Thymus (tissue), 11 donors: ENCODE data around the gene MAP3K5. TPM values are rescaled to one million over a fixed set of nuclear protein-coding genes. Genes with fewer than 3 reads are reported as not detected.

Experiments used
- DNase-seq, 9 donors: peaks; one replicate each; pipeline ENCODE4 v3.0.0-alpha.2; 2013; ENCODE audit warnings: low spot score in 9 of 9, low read depth in 6 of 9, missing footprints in 1 of 9
- H3K27ac ChIP-seq, 2 donors: one replicate each; pipeline ENCODE4 v1.5.1; 2013; ENCODE audit warnings: control low read depth in 1 of 2, low read depth in 1 of 2, low read length in 1 of 2, mild to moderate bottlenecking in 1 of 2, moderate library complexity in 1 of 2
- H3K27me3 ChIP-seq, 2 donors: one replicate each; pipeline ENCODE4 v1.5.1; 2013; ENCODE audit warnings: low read length in 1 of 2; ENCODE audit not compliant: control insufficient read depth in 2 of 2, insufficient read depth in 1 of 2
- H3K36me3 ChIP-seq, 2 donors: one replicate each; pipeline ENCODE4 v1.5.1; 2013; ENCODE audit warnings: low read length in 1 of 2, mild to moderate bottlenecking in 1 of 2, moderate library complexity in 1 of 2; ENCODE audit not compliant: control insufficient read depth in 2 of 2, insufficient read depth in 2 of 2
- H3K4me1 ChIP-seq, 2 donors: one replicate each; pipeline ENCODE4 v1.5.1; 2013; ENCODE audit warnings: low read length in 2 of 2; ENCODE audit not compliant: control insufficient read depth in 2 of 2, insufficient read depth in 2 of 2
- H3K4me3 ChIP-seq, 2 donors: one replicate each; pipeline ENCODE4 v1.5.1; 2013; ENCODE audit warnings: low read length in 2 of 2, control low read depth in 1 of 2, mild to moderate bottlenecking in 1 of 2
- H3K9me3 ChIP-seq, 2 donors: one replicate each; pipeline ENCODE4 v1.5.1; 2013; ENCODE audit warnings: low read length in 1 of 2, mild to moderate bottlenecking in 1 of 2; ENCODE audit not compliant: control insufficient read depth in 2 of 2, insufficient read depth in 1 of 2
- WGBS: extraction: QIAGEN DNeasy Blood & Tissue Kit; methylation state at CpG from one replicate; pipeline ENCODE4 v1.1.7; 2013; 5-methylcytosine and 5-hydroxymethylcytosine counted together
- polyA plus RNA-seq: library from polyadenylated mRNA; stranded (reverse); fragments of 200-250 nt; gene quantifications from one replicate; pipeline ENCODE4 v1.2.3, GENCODE V29; 2013
- total RNA-seq: library from RNA; stranded (reverse); fragments of 120-200 nt; gene quantifications from one replicate; pipeline ENCODE4 v1.2.4, GENCODE V29; 2013
- donor health status: healthy.

MAP3K5 gene
- total and polyA plus RNA-seq, 2 donors, result 7.3 to 23.0 TPM

DNA sequence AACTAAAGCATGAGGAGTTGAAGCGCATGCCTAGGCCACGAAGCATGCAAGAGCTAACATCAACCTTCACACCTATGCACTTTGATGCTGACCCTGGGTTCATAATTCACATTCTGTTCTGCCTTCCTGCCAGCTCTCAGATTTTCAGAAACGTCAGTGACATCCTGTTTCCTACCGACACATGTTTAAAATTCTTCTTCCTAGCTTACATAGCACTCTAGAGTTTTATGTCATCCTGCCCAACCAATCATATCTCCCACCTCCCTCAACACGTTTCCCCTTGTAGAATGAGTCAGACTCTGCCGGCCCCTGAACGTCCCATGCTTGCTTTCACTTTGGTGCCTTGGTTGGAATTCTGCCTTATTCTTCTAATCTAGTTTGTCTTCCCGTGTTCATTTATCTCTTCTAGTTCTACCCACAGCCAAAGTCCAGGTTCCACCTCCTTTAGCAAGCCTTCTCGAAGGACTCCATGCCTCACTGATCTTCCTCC, 144.9 kb downstream of the MAP3K5 start:
- no peak overlapping the region for H3K27ac ChIP-seq
- no peaks in the 10 kb centered on the region for H3K36me3 ChIP-seq
- H3K4me1 ChIP-seq, result peaks cover 0 to 15% of the 10 kb centered on the region in 2 donors
- H3K4me3 ChIP-seq, result no peak overlapping the region
- H3K27me3 ChIP-seq, result no peaks in the 10 kb centered on the region
- peak in 3 of 9 donors; percentile 7 to 41 (median 8) for DNase-seq
- H3K9me3 ChIP-seq, result no peaks in the 10 kb centered on the region
- 72% methylated on average over 9 of the region's 9 CpGs for WGBS

DNA sequence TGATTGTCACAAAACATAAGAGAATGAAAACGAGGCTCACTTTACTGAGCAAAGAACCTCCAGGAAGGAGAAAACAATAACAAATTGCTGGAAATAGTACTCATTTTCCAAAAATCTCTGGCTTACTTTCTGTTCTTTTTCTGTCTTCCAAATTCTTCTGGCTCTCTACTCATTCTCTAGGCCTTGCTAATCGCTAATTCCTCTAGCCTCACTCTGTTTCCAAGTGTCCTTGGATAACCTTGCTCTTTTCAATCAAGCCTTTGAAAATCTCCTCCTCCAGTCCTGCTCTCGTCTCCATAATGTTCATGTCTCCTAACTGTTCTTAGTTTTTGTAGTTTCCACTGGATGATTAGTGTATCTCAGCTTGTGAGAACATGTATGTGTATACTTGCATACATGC, 145.9 kb downstream of the MAP3K5 start:
- no peak overlapping the region for H3K27ac ChIP-seq

DNA sequence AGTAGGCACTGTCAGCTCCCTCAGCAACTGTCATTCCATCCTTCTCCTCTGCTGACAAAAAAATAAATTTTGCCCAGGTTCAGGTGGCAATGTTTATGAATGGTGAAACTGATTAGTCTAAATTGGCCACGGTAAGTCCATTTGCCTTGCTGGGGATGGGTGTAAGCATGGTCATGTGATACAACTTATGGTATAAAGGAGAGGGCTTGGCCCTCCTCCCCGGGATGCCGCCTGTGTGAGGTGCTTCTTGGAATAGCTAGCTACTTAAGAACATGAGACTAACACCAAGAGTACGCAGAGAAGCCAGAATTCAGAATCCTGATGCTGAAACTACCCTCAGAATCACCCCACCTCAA, 147.7 kb downstream of the MAP3K5 start:
- WGBS, result 96% methylated on average over 4 of the region's 4 CpGs
- Histone ChIP-seq H3K4me3 (no peak overlapping the region), H3K27ac (no peak overlapping the region), H3K9me3 (no peaks in the 10 kb centered on the region), H3K4me1 (peaks cover 0 to 15% of the 10 kb centered on the region in 2 donors), H3K27me3 (no peaks in the 10 kb centered on the region), H3K36me3 (no peaks in the 10 kb centered on the region)
- peak in 1 of 9 donors; percentile 2 for DNase-seq

More for the DNA sequence above, 145.9 kb downstream of the MAP3K5 start:
- no peaks in the 10 kb centered on the region for H3K36me3 ChIP-seq
- 98% methylated on average over 3 of the region's 3 CpGs for WGBS
- no peak for DNase-seq
- H3K4me3 ChIP-seq, result no peak overlapping the region
- H3K27me3 ChIP-seq, result no peaks in the 10 kb centered on the region
- H3K4me1 ChIP-seq, result peaks cover 0 to 15% of the 10 kb centered on the region in 2 donors
- H3K9me3 ChIP-seq, result no peaks in the 10 kb centered on the region

DNA sequence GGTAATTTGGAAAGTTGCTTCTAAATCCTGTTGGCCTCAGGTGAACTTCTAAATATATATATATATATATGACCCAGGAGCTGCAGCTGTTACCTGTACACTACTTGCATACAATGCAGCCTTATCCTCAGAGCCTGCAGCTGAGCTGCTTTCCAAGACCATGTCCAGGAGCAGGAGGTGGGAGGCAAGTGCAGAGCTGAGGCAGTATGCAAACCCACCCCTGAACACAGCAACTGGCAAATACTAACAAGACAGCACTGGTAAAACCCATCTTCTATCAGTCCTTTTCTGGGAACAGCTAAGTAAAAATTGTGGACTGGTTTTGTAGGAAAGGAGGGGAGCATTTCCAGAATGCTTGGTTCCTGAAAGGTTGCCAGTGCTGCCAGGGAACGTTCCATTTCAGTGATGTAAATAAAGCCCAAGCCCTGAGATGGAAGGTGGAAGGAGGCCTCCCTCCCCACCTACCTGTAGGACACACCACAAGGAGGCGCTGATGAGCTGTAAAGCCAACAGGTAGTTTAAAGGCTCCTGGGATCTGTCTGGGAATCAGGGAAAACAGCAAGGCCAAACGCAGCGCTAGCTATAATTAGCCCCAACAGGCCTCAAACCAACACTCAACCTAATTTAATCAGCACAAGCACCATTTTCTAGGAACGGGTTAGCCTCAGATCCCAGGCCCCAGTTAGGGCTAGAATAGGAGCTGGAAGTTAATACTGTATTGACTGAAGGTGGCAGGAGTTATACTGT, 148.3 kb downstream of the MAP3K5 start:
- no peaks in the 10 kb centered on the region for H3K36me3 ChIP-seq
- no peaks in the 10 kb centered on the region for H3K27me3 ChIP-seq
- no peak overlapping the region for H3K27ac ChIP-seq
- no peaks in the 10 kb centered on the region for H3K9me3 ChIP-seq
- H3K4me3 ChIP-seq, result no peak overlapping the region
- peaks cover 0 to 15% of the 10 kb centered on the region in 2 donors for H3K4me1 ChIP-seq
- WGBS, result 13% methylated on average over 5 of the region's 5 CpGs
- DNase-seq, result peak; percentile 29 to 82 (median 68)

DNA sequence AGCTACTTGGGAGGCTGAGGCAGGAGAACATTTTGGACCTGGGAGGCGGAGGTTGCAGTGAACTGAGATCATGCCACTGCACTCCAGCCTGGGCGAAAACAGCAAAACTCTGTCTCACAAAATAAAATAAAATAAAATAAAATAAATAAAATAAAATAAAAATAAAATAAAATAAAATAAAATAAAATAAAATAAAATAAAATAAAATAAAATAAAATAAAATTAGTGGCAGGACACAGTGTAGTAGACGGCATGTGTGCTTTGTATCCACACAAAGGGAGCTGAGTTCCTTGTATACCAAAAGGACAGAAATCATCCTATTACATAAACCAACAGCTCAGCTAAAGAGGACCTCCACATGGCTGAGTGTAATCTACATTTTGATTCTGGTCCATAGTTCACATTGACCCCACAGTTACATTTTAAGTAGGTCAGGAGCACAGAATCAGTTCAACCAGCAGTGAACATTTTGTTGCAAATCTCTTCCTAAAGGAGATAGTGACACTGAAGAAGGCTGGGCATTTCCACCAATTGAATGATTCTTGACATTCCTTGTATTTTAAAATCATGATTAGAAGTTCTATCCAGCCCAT, 150.3 kb downstream of the MAP3K5 start:
- H3K27me3 ChIP-seq, result no peaks in the 10 kb centered on the region
- H3K36me3 ChIP-seq, result no peaks in the 10 kb centered on the region
- H3K9me3 ChIP-seq, result no peaks in the 10 kb centered on the region
- DNase-seq, result no peak
- WGBS, result 98% methylated on average over 3 of the region's 3 CpGs
- H3K4me1 ChIP-seq, result peaks cover 0 to 7% of the 10 kb centered on the region in 2 donors
- no peak overlapping the region for H3K4me3 ChIP-seq
- no peak overlapping the region for H3K27ac ChIP-seq

DNA sequence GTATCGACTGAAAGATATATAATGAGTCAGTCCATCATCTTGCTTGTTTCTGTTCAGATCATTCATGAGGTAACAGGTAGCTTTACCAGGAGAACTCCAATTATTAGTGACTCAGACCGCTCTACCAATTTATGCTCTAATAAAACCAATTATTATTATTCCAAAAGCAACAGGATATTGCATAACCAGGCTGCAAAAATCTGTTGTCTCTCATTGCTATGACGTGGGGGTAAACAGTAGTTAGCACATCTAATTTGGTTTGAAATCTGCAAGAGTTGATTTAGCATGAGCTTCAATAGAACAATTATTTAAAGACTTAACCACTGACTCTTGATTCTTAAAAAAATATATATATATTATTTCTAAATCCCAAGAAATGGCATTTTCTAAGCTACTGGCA, 151.1 kb downstream of the MAP3K5 start:
- 99% methylated on average over 3 of the region's 3 CpGs for WGBS

DNA sequence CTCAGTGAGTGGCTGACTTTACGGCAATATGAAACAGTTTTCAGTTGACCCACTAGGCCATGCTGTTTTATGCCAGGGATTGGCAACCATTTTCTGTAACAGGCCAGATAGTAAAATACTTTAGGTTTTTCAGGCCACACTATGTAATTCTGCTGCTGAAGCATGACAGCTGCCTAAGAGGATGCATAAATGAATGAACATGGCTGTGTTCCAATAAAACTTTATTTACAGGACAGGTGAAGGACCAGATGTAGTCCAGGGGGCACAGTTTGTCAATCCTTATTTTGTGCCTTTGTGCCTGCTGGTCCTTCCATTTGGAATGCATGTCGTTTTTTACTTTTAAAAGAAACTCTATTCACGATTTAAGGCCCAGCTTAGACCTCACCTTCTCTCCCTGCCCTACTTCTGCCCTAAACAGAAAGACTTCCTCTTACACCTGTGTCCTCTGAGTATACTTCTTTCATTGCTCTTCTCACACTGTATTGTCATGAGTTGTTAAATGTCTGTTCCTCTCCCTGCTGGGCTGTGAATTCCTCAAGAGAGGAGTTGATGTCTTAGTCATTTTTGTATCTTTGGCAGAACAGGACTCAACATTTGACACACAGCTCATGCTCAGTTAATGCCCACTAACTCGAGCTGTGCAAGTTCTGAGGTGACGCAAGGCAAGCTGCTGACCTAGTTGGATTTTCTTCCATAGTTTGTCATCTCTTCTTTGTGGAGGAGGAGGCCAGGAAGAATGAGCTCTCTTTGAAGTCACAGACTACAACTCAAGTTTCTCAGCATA, 152.0 kb downstream of the MAP3K5 start:
- WGBS, result 96% methylated on average over 5 of the region's 5 CpGs
- Histone ChIP-seq H3K36me3 (no peaks in the 10 kb centered on the region), H3K27me3 (no peaks in the 10 kb centered on the region), H3K9me3 (no peaks in the 10 kb centered on the region), H3K4me3 (no peak overlapping the region), H3K27ac (no peak overlapping the region), H3K4me1 (peaks cover 0 to 7% of the 10 kb centered on the region in 2 donors)
- DNase-seq, result no peak

More for the DNA sequence above, 151.1 kb downstream of the MAP3K5 start:
- Histone ChIP-seq H3K4me1 (peaks cover 0 to 7% of the 10 kb centered on the region in 2 donors), H3K27me3 (no peaks in the 10 kb centered on the region), H3K4me3 (no peak overlapping the region), H3K27ac (no peak overlapping the region), H3K36me3 (no peaks in the 10 kb centered on the region), H3K9me3 (no peaks in the 10 kb centered on the region)
- DNase-seq, result no peak

DNA sequence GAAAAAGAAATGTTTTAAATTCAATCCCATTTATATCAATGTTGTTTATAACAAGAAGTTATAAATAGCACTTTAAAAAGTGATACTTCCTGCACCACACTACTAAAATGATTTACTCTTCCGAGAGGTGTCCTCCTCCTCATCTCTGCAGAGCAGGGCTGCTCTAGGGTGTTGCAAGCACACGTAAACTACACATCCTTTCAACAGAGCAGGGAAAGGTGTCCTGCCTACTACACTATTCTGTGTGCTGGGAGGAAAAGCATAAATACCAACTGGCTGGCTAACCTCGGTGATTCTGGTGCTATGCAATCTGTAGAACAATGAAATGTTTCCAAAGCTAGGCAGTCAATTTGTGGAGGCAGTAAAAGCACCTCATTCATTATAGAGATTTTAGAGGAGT, 152.6 kb downstream of the MAP3K5 start:
- H3K9me3 ChIP-seq, result no peaks in the 10 kb centered on the region
- no peak overlapping the region for H3K27ac ChIP-seq
- H3K4me1 ChIP-seq, result peaks cover 0 to 7% of the 10 kb centered on the region in 2 donors
- H3K27me3 ChIP-seq, result no peaks in the 10 kb centered on the region
- no peak for DNase-seq
- no peaks in the 10 kb centered on the region for H3K36me3 ChIP-seq
- no peak overlapping the region for H3K4me3 ChIP-seq
- 96% methylated on average over 3 of the region's 3 CpGs for WGBS

DNA sequence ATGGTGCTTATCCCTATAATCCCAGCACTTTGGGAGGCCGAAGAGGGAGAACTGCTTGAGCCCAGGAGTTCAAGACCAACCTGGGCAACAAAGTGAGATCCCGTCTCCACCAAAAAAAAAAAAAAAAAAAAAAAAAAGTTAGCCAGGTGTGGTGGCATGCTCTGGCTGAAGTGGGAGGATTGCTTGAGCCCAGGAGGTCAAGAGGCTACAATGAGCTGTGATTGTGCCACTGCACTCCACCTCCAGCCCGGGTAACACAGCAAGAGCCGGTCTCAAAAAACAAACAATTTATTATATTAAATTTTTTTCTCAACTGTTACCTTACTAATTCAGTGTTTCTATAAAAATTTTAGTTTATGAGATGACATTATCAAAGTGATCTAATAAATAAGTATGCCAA, 156.7 kb downstream of the MAP3K5 start:
- Histone ChIP-seq H3K9me3 (no peaks in the 10 kb centered on the region), H3K27ac (no peak overlapping the region), H3K27me3 (no peaks in the 10 kb centered on the region), H3K36me3 (peaks cover 0 to 6% of the 10 kb centered on the region in 2 donors), H3K4me3 (no peak overlapping the region), H3K4me1 (no peaks in the 10 kb centered on the region)
- no peak for DNase-seq
- WGBS, result 97% methylated on average over 4 of the region's 4 CpGs
